T-helper 22 cell (primary cell): ENCODE results near the gene ERVV-1.
"Not testable (repeated sequence)": the region's sequence is repeated elsewhere in the genome, so short reads cannot be mapped to it uniquely, and the experiment has no call there.

Experiments
- DNase-seq: peaks from one replicate; pipeline ENCODE4 v3.0.0-alpha.2; 2020; ENCODE audit warnings: low read depth

The ERVV-1 gene, protein sequence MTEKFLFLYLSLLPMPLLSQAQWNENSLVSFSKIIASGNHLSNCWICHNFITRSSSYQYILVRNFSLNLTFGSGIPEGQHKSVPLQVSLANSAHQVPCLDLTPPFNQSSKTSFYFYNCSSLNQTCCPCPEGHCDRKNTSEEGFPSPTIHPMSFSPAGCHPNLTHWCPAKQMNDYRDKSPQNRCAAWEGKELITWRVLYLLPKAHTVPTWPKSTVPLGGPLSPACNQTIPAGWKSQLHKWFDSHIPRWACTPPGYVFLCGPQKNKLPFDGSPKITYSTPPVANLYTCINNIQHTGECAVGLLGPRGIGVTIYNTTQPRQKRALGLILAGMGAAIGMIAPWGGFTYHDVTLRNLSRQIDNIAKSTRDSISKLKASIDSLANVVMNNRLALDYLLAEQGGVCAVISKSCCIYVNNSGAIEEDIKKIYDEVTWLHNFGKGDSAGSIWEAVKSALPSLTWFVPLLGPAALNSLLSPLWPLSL

DNA sequence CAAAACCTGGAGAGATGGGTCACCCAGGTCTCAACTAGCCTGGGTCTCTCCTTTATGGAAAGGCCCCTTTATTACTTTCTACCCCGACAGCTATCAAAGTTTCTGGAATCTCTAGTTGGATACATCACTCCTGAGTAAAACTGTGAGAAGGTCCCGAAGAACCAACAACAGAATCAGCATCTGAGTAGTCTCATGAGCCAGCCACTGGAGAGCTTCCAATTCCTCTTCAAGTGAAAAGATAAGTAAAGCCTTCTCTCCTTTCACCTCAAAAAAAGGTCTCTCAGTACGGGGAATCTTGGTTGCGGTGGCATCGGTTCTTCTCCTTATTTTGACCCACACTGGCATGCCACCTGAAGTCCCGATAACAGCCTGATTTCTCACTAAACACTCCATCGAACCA is at the start of gene ERVV-1:
Gene ERVV-1 (plus strand): TSS at position 301 of the 400 bp plus-strand sequence. CDS start 170 bp downstream, outside the sequence.
- no peak for DNase-seq

DNA sequence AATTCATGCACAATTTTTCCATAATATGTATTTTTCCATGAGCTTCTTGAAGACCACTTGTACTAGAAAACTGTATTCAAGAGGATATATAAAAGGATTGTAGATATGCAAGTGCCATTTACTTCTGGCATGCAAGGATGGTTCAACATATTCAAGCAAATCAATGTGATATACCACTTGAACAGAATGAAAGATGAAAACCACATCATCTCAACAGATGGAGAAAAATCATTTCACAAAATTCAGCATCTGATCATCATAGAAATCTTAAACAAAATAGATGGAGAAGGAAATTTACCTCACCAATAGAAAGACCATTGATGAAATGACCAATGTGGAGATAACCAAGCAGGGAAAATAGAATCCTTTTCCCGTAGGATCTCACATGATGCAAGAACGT is 45.9 kb upstream of the ERVV-1 start:
- DNase-seq: no peak

DNA sequence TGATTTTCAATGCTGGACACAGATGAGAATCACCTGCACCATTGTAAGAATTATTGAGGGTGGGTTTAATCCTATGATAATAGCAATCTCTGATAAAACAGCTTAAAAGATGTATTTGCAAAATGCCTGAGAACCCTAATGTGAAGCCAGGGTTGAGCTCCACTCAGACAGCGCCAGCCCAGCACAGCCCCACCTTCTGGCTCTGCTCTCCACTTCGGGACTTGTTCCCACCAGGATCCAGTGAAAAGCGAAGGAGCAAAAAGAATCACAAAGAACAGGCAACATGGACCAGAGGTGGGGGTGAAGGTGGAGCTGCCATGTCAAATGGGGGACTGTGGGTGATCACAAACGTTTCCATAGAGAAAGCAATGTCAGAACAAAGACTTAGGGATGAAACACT is 32.4 kb upstream of the ERVV-1 start:
- no peak for DNase-seq

DNA sequence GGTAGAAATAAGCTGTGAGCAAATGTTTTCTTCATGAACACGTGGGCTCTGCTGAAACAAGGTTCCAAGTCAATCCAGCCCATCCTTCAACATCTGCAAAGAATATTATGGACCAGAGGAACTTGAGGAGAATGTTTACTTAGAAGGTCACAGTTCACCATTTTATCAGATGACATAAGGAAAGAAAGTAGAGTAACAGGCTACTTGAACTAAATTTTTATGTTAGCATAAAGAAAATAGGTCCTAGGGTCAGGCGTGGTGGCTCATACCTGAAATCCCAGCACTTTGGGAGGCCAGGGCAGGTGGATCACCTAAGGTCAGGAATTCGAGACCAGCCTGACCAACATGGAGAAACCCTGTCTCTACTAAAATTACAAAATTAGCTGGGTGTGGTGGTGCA is 30.6 kb upstream of the ERVV-1 start:
- DNase-seq: not testable (repeated sequence)

GRCh38 chr19:52987221-52987620 is 26.5 kb upstream of the ERVV-1 start:
- DNase-seq: no peak

DNA sequence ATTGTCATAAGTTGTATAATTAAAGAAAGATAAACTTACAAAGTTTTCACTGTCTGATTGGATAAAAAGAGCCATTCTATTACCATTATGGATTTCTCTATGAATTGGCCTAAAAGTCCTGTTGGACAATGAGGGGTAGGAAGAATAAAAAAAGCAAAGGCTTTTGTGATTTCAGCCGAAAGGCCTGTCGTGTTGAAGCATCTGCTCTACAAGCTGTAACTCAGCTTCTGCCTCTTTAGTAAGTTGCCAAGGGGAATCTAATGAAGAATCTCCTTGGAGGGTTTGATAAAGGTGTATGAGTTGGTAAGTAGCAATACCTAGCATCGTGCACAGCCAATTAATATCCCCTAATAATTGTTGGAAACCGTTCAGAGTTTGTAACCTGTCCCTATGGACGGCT is 25.2 kb upstream of the ERVV-1 start:
- no peak for DNase-seq

GRCh38 chr19:52990759-52991418 is 22.8 kb upstream of the ERVV-1 start:
- DNase-seq: no peak

GRCh38 chr19:52991484-52991883 is 22.2 kb upstream of the ERVV-1 start:
- DNase-seq: no peak

GRCh38 chr19:52992109-52993004 is 21.4 kb upstream of the ERVV-1 start:
- no peak for DNase-seq

DNA sequence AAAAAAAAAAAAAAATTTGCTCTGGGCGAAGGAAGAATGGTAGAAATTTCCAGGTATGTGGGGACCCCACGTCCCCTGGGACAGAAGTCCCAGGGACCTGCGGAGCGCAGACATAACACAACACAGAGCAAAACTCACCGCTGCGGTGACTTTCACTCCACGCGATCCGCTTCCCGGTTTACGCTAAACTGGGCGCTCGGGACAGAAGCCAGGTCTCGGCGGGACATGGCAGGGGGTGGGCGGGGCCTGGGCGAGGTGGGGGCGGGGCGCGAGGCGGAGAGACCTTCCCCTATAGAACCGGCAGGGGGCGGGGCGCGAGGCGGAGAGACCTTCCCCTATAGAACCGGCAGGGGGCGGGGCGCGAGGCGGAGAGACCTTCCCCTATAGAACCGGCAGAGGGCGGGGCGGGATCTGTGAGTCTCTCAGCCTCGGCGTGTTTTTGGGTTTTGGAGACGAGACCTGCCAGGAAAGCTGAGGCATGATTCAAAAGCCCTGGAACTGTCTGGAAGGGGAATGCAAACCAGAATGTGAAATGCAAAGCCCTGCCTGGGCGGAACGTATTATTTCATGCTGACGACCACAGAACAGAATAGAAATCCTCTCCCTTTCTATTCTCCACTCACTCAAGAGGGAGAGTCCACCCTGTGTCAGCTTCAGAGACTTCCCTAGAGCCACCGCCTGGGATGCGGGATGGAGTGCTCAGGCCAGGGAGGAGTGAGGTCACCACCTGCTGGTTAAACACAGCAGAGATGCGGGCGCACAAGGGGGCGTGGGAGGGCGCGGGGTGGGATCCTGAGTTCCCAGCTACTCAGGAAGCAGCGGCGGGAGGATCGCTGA is 20.2 kb upstream of the ERVV-1 start:
- peak; percentile 68 for DNase-seq

GRCh38 chr19:52995711-52996110 is 18.0 kb upstream of the ERVV-1 start:
- no peak for DNase-seq

DNA sequence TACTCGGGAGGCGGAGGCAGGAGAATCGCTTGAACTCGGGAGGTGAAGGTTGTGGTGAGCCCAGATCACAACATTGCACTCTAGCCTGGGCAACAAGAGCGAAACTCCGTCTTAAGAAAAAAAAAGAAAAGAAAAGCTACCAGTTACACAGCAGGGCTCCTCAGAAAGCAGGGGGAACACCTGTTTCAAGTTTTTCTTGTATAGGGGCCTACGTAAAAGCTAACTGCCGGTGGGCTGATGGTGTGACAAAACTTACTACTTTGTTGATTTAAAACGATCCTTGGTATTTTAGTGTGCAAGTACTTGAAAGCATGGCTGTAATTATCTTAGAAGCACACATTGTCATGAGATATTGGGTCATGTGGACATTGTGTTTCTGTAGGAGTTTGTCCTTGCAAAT is 15.7 kb upstream of the ERVV-1 start:
- DNase-seq: no peak

DNA sequence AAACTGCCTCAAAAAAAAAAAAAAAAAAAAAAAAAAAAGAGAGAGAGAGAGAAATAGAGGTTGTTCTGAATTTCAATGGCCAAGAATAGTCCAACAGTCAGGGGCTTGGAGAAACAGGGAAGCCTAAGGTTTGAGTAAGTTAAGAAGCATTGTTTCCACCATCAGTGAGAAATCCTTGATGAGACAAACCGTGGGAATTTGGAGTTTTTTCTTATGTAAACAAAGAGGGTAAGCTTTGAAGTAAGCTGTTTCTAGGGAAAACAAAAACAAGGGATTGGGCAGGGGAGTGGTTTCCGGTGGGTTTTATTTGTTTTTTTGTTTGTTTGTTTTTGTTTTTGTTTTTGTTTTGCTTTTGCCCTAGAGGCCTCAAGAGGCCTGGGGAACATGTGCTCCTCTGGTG is 11.2 kb upstream of the ERVV-1 start:
- no peak for DNase-seq

DNA sequence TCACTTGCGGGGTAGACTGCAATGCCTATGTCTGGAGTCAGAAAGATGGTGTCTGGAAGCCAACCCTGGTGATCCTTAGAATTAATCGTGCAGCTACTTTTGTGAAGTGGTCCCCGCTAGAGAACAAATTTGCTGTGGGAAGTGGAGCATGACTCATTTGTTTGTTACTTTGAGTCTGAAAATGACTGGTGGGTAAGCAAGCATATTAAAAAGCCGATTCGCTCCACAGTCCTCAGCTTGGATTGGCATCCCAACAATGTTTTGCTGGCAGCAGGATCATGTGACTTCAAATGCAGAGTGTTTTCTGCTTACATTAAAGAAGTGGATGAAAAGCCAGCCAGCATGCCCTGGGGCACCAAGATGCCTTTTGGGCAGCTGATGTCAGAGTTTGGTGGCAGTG is 9.5 kb upstream of the ERVV-1 start:
- DNase-seq: no peak

GRCh38 chr19:53007200-53007599 is 6.5 kb upstream of the ERVV-1 start:
- DNase-seq: no peak

- DNase-seq: no peak
Measured at GRCh38 chr19:53007606-53008005, 6.1 kb upstream of the ERVV-1 start.

DNA sequence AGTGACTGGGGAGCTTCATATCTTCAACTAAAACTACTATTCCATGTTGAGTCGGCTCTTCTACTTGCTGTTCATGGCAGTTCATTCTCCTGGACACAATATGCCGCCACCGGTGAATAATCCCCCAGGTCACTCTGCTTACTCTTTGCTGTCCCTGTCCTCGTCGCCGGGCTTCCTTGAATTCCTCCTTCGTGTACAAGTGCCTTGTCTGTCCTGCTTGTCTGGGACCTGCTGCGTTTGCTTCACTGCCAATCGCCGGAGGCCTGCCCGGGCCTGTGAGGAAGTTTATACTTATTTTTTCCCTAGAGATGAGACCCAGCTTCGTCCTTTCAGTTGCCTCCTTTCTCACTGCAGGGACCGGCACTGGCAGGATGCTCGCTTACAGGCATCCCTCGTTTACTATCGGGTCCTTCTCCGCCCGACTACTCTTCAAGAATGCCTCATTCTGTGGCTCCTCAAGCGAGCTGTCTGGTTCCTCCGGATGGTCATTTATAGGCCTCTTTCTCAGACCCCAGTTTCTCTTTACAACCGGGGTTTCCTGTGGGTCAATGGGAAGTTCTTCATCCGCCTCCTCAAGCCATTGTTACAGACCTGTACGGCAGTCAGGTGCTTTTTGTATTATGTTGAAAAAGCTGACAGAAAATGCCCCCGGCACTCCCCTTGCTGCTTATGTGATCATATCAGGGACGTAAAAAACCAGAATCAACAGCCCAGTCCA is 5.5 kb upstream of the ERVV-1 start:
- DNase-seq: no peak

GRCh38 chr19:53010494-53010893 is 3.2 kb upstream of the ERVV-1 start:
- no peak for DNase-seq

DNA sequence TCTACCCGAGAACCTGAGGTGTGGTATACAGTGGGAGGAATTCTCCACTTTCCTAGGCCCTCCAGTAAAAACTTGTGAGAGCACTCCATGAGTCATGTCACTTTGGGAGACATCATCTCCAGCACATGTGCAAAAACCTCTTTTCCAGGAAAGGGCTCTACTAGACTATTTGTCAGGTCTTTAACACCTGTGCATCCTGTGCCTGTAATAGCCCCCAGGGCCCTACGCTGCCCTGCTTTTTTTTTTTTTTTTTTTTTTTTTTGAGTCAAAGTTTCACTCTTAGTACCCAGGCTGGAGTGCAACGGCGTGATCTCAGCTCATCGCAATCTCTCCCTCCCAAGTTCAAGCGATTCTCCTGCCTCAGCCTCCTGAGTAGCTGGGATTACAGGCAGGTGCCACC is 1.7 kb upstream of the ERVV-1 start:
- DNase-seq: no peak

- DNase-seq: no peak
Measured at GRCh38 chr19:53015159-53015558, 1.4 kb downstream of the ERVV-1 start.

- DNase-seq: no peak
Measured at GRCh38 chr19:53015730-53016129, 2.0 kb downstream of the ERVV-1 start.
